Psoas muscle (tissue), 8 donors: ENCODE results near the gene ITIH5. TPM values are rescaled to one million over a fixed set of nuclear protein-coding genes. Genes with fewer than 3 reads are reported as not detected.

Source experiments
- ATAC-seq, 4 donors: fragments of 200-7000 bp; cut with Tn5 transposase; one replicate each; pipeline ENCODE4 v1.9.1; 2020; ENCODE audit warnings: moderate library complexity in 3 of 4, mild to moderate bottlenecking in 2 of 4
- DNase-seq, 2 donors: peaks; one replicate each; pipeline ENCODE4 v3.0.0-alpha.2; 2020
- H3K27ac ChIP-seq: fragments of 200-600 bp; one replicate; pipeline ENCODE4 v1.8.0; 2022
- H3K27me3 ChIP-seq, 3 donors: fragments of 200-600 bp in 1 of 3; one replicate each; pipeline versions ENCODE4 v1.6.1 to v1.8.0; 2013 to 2022; ENCODE audit warnings: low read length in 2 of 3, mild to moderate bottlenecking in 2 of 3, moderate library complexity in 1 of 3; ENCODE audit not compliant: insufficient read depth in 3 of 3
- H3K36me3 ChIP-seq, 2 donors: fragments of 200-600 bp in 1 of 2; one replicate each; pipeline versions ENCODE4 v1.6.1 to v1.8.0; 2013 to 2022; ENCODE audit warnings: low read depth in 1 of 2, mild to moderate bottlenecking in 1 of 2, moderate library complexity in 1 of 2; ENCODE audit not compliant: insufficient read depth in 1 of 2
- H3K4me1 ChIP-seq: fragments of 200-600 bp; one replicate; pipeline ENCODE4 v1.8.0; 2022
- H3K4me3 ChIP-seq: fragments of 200-600 bp; one replicate; pipeline ENCODE4 v1.8.0; 2022; ENCODE audit warnings: mild to moderate bottlenecking
- H3K9me3 ChIP-seq: fragments of 200-600 bp; one replicate; pipeline ENCODE4 v1.8.0; 2022
- WGBS, 3 donors: extraction: QIAGEN DNeasy Blood & Tissue Kit; methylation state at CpG; one replicate each; pipeline versions ENCODE4 v1.1.6 to v1.1.7; 2013; 5-methylcytosine and 5-hydroxymethylcytosine counted together
- intact Hi-C, 2 donors: fragments of 100-400 bp; cut with DNase I; formaldehyde crosslinking; loops; one replicate each; pipeline versions ENCODE4 v1.11.0 to v1.14.2; 2022
- polyA plus RNA-seq, 3 donors: library from polyadenylated mRNA; stranded (reverse); fragments of 200-250 nt; gene quantifications; one replicate each; pipeline ENCODE4 v1.2.3, GENCODE V29; 2013
- total RNA-seq, 4 donors: library from RNA; stranded (reverse); fragmentation: NEBNext Ultra II Directional in 2 of 4; extraction: Animal tissue kit (Norgen Biotek cat#: 25700) in 2 of 4; gene quantifications; one replicate each; pipeline versions ENCODE4 v1.2.1 to v1.2.4, GENCODE V29; 2021 to 2023
- TF ChIP-seq, protein P1 (sequence below): fragments of 200-600 bp; IDR thresholded peaks from one replicate; pipeline ENCODE4 v1.8.0; 2022; ENCODE audit warnings: antibody characterized with exemption
- donor health status: healthy with polysubstance abuse.
- donor health status: DM: no; HTN: no; CAD: no; lungs with moderate emphysema.
- donor health status: Bipolar disorder and iron deficiency.
- donor health status: healthy.
- donor health status: DM: yes; HTN: yes; CAD: no.
- donor health status: DM: no; HTN: no; CAD: no.
- donor health status: DM: no; HTN: no; CAD: no.
- donor health status: DM: yes; HTN: yes; CAD: no.

Gene ITIH5
- total and polyA plus RNA-seq, 7 donors, result 1.3 to 13.0 (median 2.9) TPM

DNA sequence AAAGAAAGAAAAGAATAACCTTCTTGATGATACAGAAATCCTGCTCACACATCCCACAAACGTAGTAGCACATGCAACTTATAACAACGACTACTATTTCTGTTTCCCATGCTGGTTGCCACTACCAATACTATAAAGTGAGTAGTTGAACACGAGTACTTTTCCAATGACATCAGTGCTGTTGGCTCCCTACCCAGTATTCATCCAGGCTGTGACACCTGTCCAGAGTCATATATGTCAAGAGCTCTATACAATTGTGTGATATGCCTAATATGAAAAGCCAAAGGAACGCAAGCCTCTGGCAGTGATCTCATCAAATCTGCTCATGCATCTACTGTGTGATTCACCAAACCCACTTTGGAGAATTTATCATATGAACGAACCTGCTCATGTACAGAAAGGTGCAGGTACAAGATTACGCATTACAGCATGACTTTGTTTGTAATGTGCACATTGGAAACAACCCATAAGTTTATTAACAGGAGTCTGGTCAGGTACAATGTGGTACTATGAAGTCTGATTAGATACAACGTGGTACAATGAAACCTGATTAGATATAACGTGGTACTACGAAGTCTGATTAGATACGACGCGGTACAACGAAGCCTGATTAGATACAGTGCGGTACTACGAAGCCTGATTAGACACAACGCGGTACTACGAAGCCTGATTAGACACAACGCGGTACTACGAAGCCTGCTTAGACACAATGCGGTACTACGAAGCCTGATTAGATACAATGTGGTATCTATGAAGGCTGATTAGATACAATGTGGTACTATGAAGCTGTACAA lies 5.8 kb upstream of the ITIH5 start:
- peaks cover 0 to 31% (median 2%) of the 10 kb centered on the region in 3 donors for H3K27me3 ChIP-seq
- H3K4me3 ChIP-seq, result no peak overlapping the region
- intact Hi-C loops, result no loop called here
- H3K36me3 ChIP-seq, result no peaks in the 10 kb centered on the region
- ATAC-seq (no peak), DNase-seq (no peak)
- H3K4me1 ChIP-seq, result no peaks in the 10 kb centered on the region
- no peaks in the 10 kb centered on the region for H3K9me3 ChIP-seq
- 39 to 53% (median 42%) methylated on average over 23 of the region's 23 CpGs for WGBS, 3 donors
- TF ChIP-seq, protein P1, sequence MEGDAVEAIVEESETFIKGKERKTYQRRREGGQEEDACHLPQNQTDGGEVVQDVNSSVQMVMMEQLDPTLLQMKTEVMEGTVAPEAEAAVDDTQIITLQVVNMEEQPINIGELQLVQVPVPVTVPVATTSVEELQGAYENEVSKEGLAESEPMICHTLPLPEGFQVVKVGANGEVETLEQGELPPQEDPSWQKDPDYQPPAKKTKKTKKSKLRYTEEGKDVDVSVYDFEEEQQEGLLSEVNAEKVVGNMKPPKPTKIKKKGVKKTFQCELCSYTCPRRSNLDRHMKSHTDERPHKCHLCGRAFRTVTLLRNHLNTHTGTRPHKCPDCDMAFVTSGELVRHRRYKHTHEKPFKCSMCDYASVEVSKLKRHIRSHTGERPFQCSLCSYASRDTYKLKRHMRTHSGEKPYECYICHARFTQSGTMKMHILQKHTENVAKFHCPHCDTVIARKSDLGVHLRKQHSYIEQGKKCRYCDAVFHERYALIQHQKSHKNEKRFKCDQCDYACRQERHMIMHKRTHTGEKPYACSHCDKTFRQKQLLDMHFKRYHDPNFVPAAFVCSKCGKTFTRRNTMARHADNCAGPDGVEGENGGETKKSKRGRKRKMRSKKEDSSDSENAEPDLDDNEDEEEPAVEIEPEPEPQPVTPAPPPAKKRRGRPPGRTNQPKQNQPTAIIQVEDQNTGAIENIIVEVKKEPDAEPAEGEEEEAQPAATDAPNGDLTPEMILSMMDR, result no peak
- H3K27ac ChIP-seq, result no peak overlapping the region

DNA sequence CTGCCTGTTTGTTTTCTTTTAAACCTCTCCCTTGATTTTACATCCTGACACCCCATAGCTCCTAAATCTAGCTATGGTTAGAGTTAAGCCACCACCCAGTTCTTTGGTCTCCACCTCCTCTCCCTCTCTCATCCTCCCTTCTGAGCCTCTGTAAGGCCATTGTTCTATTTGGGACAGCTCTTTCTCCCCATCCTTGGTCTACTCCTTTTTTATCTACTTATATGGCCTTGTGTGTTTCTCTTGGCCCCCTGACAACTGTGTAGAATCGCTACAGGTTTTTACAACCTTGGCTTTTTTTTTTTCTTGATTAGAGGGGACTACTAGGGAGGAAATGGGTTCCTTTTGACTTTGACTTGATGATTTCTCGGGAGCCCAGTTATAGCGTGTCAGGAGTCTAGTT lies 3.4 kb upstream of the ITIH5 start:
- TF ChIP-seq, protein P1, result no peak
- WGBS, 3 donors, result 83 to 85% (median 83%) methylated on average over 3 of the region's 3 CpGs
- H3K27ac ChIP-seq, result no peak overlapping the region
- peaks cover 15% of the 10 kb centered on the region for H3K4me1 ChIP-seq
- no peaks in the 10 kb centered on the region for H3K9me3 ChIP-seq
- no peaks in the 10 kb centered on the region for H3K36me3 ChIP-seq
- intact Hi-C loops, result no loop called here
- DNase-seq, result no peak
- no peak for ATAC-seq
- no peak overlapping the region for H3K4me3 ChIP-seq
- peaks cover 0 to 47% (median 10%) of the 10 kb centered on the region in 3 donors for H3K27me3 ChIP-seq

DNA sequence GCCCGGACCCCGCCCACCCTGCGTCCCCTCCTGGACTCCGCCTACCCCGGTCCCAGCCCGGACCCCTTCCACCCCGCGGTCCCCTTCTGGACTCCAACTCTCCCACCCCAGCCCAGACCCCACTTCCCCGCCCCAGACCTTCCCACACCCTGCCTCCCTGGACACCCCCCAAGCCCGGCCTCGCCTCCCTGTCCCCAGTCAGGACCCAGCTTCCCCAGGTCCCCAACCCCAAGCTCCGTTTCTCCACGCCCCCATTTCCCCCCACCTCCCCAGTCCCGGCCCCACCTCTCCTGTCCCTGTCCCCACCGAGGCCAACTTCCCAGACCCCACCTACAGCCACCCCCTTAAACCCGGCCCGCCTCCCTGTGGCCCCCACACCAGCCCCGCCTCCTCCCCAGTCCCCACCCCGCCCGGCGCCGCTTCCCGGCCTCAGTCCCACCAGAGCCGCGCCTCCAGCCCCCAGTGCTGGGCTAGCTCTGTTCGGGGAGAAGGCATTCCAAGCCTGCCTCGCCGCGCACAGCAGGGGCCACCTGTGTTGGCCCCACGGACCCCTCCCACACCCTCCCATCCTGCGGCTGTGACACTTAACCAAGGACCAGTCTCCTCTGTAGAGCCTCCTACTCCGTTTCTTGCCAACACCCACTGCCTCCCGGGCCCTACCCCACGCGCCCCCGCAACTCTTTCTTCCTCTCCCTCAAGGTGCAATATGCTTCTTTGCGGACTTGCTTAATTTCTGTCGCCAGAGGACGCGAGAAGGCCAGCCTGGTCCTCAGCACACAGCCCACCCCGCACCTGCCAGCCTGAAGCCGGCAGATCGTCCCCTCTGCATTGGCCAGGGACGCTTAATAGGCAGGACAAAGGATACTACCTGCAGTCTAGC lies 736 bp upstream of the ITIH5 start:
- DNase-seq (peak in 1 of 2 donors; percentile 18), ATAC-seq (peak in 2 of 4 donors; percentile 36 to 53)
- TF ChIP-seq, protein P1, result no peak
- H3K9me3 ChIP-seq, result no peaks in the 10 kb centered on the region
- no peak overlapping the region for H3K27ac ChIP-seq
- WGBS, 3 donors, result 4 to 5% (median 5%) methylated on average over 25 to 44 of the region's 44 CpGs
- peaks cover 15% of the 10 kb centered on the region for H3K4me1 ChIP-seq
- no peaks in the 10 kb centered on the region for H3K36me3 ChIP-seq
- peaks cover 0 to 64% (median 15%) of the 10 kb centered on the region in 3 donors for H3K27me3 ChIP-seq
- intact Hi-C loops, result no loop called here
- peak overlapping the region; percentile 36 for H3K4me3 ChIP-seq

DNA sequence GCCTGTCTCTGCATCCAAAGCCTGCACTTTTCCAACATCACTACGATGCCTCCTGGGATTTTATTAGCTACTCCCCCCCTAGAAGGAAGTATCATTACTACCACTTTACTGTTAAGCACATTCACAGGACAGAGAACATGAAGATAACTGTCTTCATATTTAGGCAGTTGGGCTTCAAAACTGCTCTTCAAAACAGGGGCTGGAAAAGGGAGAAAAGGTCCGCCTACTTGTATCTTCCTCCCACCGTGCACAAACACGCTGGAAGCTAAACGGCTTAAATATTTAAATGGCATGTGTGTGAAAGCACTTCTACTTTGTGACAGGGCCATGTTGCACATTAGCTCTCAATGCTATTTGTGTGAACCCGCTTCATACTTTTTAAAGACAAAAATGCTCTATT lies 999 bp downstream of the ITIH5 start:
- intact Hi-C loops, result no loop called here
- peaks cover 15% of the 10 kb centered on the region for H3K4me1 ChIP-seq
- TF ChIP-seq, protein P1, result no peak
- ATAC-seq, result peak in 1 of 4 donors; percentile 15
- 4 to 5% (median 5%) methylated on average over 6 of the region's 6 CpGs for WGBS, 3 donors
- peaks cover 0 to 73% (median 15%) of the 10 kb centered on the region in 3 donors for H3K27me3 ChIP-seq
- no peak overlapping the region for H3K27ac ChIP-seq
- DNase-seq, result no peak
- no peaks in the 10 kb centered on the region for H3K9me3 ChIP-seq
- no peaks in the 10 kb centered on the region for H3K36me3 ChIP-seq
- peak overlapping the region; percentile 68 for H3K4me3 ChIP-seq
